Motor neuron (in vitro differentiated cells): Measurements from ENCODE around the gene SNAPIN. TPM values are rescaled to one million over a fixed set of nuclear protein-coding genes. Genes with fewer than 3 reads are reported as not detected.

Source experiments
- ATAC-seq, 8 experiments: fragments of 200-7000 bp; cut with Tn5 transposase; replicated peaks in 6 of 8; 2 replicates each; pipeline ENCODE4 v1.8.0; 2021; ENCODE audit warnings: mild to moderate bottlenecking in 8 of 8, moderate library complexity in 8 of 8
- H3K27ac ChIP-seq, 2 donors: fragments of 250-450 bp; sonication (Bioruptor Pico); 2 replicates each; pipeline ENCODE4 v1.9.0; 2021; ENCODE audit warnings: antibody characterized with exemption in 2 of 2, mild to moderate bottlenecking in 2 of 2, moderate library complexity in 1 of 2
- H3K4me1 ChIP-seq, 2 donors: fragments of 250-450 bp; sonication (Bioruptor Pico); replicated peaks in 1 of 2; 2 replicates each; pipeline ENCODE4 v1.6.1; 2021; ENCODE audit warnings: antibody characterized with exemption in 2 of 2, mild to moderate bottlenecking in 2 of 2, moderate library complexity in 1 of 2
- H3K4me3 ChIP-seq, 5 donors: fragments of 250-450 bp; sonication (Bioruptor Pico); 2 replicates each; pipeline ENCODE4 v1.9.0; 2021; ENCODE audit warnings: antibody characterized with exemption in 5 of 5, mild to moderate bottlenecking in 5 of 5, moderate library complexity in 4 of 5
- WGBS, 10 experiments: fragments of 450-650 bp; shearing (Covaris generic); methylation state at CpG; one replicate each; pipeline ENCODE4 v1.0.0; 2022; 5-methylcytosine and 5-hydroxymethylcytosine counted together
- in situ Hi-C, 9 experiments: fragments of 400-800 bp; cut with MboI; loops; one replicate each; pipeline ENCODE4 v1.15.0; 2021; ENCODE audit warnings: low sequenced_read_pairs in 9 of 9, low pct_unique_long_range_greater_than_20kb in 2 of 9; ENCODE audit not compliant: unreplicated experiment in 9 of 9
- total RNA-seq, 8 experiments: library from RNA; unstranded; fragments of 300-600 nt; gene quantifications; 2 replicates each; pipeline versions ENCODE4 v1.2.3 to v1.2.4, GENCODE V29; 2022

The SNAPIN gene
- total RNA-seq, 8 experiments from 2014 or later, result 36.1 to 93.5 (median 53.3) TPM

- no peak overlapping the region for H3K27ac ChIP-seq
- in situ Hi-C loops, result loop anchor here in 2 of 9 experiments (25.0 kb wide), 1 partner anchor 302 kb away; the partner anchor contains the start of genes JTB (in 2 of the 2), RAB13 (in 2 of the 2) and RPS27 (in 2 of the 2)
- no peaks in the 10 kb centered on the region for H3K4me1 ChIP-seq
- H3K4me3 ChIP-seq, result no peak overlapping the region
- WGBS, 10 experiments, result 0 to 100% (median 60%) methylated on average over 1 to 7 of the region's 11 CpGs; no CpG with 5 or more reads in 4 of the 10 experiments
- no peak for ATAC-seq
Observed at GRCh38 chr1:153685544-153686340, 27.2 kb downstream of the SNAPIN start.

DNA sequence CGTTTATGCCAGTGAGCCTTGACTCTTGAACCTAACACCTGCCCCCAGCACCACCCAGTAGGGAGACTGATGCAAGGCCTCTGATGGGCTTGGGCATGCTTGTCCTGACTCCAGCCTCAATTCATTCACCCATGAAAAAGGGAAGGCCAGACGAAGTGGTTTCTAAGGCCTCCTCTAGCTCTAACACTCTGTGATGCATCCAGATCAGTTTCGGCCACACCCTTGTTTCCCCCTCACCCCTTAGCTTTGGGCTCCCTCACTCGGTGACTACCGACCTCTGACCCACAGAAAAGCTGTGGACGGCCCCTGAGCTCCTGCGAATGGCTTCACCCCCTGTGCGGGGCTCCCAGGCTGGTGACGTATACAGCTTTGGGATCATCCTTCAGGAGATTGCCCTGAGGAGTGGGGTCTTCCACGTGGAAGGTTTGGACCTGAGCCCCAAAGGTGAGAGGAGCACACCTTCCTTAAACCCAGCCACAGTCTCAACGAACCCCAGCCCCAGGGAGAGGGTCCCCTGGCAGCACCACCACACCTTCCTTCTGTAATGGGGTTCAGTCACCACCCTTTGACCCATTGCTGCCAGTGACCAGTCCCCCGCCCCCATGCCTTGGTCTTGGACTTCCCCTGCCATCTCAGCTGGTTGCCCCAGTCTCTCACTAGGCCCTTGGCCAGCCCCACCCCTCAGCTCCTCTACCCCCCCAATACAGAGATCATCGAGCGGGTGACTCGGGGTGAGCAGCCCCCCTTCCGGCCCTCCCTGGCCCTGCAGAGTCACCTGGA is 29.0 kb downstream of the SNAPIN start:
- Histone ChIP-seq H3K4me1 (peaks cover 0 to 8% of the 10 kb centered on the region in 2 donors), H3K4me3 (no peak overlapping the region), H3K27ac (no peak overlapping the region)
- in situ Hi-C loops, result loop anchor here in 2 of 9 experiments (25.0 kb wide), 1 partner anchor 300 kb away; the partner anchor contains the start of genes JTB (in 2 of the 2), RAB13 (in 2 of the 2) and RPS27 (in 2 of the 2)
- no peak for ATAC-seq
- WGBS, 10 experiments, result 20 to 100% (median 95%) methylated on average over 1 to 9 of the region's 16 CpGs; no CpG with 5 or more reads in 5 of the 10 experiments

GRCh38 chr1:153688276-153688675 is 29.8 kb downstream of the SNAPIN start:
- H3K27ac ChIP-seq, result no peak overlapping the region
- peaks cover 0 to 8% of the 10 kb centered on the region in 2 donors for H3K4me1 ChIP-seq
- H3K4me3 ChIP-seq, result no peak overlapping the region
- in situ Hi-C loops, result loop anchor here in 2 of 9 experiments (25.0 kb wide), 1 partner anchor 299 kb away; the partner anchor contains the start of genes JTB (in 2 of the 2), RAB13 (in 2 of the 2) and RPS27 (in 2 of the 2)
- WGBS, 10 experiments, result 60 to 87% (median 83%) methylated on average over 1 to 6 of the region's 7 CpGs; no CpG with 5 or more reads in 5 of the 10 experiments
- peak in 3 of 8 experiments; percentile 16 to 34 (median 24) for ATAC-seq

- WGBS, 10 experiments, result 71 to 100% (median 94%) methylated on average over 3 to 9 of the region's 18 CpGs; no CpG with 5 or more reads in 5 of the 10 experiments
- Histone ChIP-seq H3K4me3 (no peak overlapping the region), H3K27ac (no peak overlapping the region), H3K4me1 (peaks cover 0 to 8% of the 10 kb centered on the region in 2 donors)
- peak in 1 of 8 experiments; percentile 10 for ATAC-seq
- in situ Hi-C loops, result loop anchor here in 2 of 9 experiments (25.0 kb wide), 1 partner anchor 298 kb away; the partner anchor contains the start of genes JTB (in 2 of the 2), RAB13 (in 2 of the 2) and RPS27 (in 2 of the 2)
Observed at GRCh38 chr1:153688736-153689328, 30.3 kb downstream of the SNAPIN start.

- WGBS, 10 experiments, result 92 to 100% (median 100%) methylated on average over 1 to 4 of the region's 4 CpGs; no CpG with 5 or more reads in 7 of the 10 experiments
- Histone ChIP-seq H3K27ac (no peak overlapping the region), H3K4me1 (peaks cover 20 to 26% of the 10 kb centered on the region in 2 donors), H3K4me3 (no peak overlapping the region)
- no peak for ATAC-seq
- in situ Hi-C loops, result loop anchor here in 2 of 9 experiments (25.0 kb wide), 1 partner anchor 294 kb away; the partner anchor contains the start of genes JTB (in 2 of the 2), RAB13 (in 2 of the 2) and RPS27 (in 2 of the 2)
Observed at GRCh38 chr1:153693466-153693865, 35.0 kb downstream of the SNAPIN start.

- ATAC-seq, result no peak
- Histone ChIP-seq H3K4me1 (peaks cover 29 to 31% of the 10 kb centered on the region in 2 donors), H3K4me3 (no peak overlapping the region), H3K27ac (peak overlapping the region; percentile 72 to 86)
- in situ Hi-C loops, result loop anchor here in 2 of 9 experiments (25.0 kb wide), 1 partner anchor 291 kb away; the partner anchor contains the start of genes JTB (in 2 of the 2), RAB13 (in 2 of the 2) and RPS27 (in 2 of the 2)
- 53 to 100% (median 70%) methylated on average over 1 to 5 of the region's 8 CpGs for WGBS, 10 experiments
Observed at GRCh38 chr1:153696741-153697140, 38.2 kb downstream of the SNAPIN start.

DNA sequence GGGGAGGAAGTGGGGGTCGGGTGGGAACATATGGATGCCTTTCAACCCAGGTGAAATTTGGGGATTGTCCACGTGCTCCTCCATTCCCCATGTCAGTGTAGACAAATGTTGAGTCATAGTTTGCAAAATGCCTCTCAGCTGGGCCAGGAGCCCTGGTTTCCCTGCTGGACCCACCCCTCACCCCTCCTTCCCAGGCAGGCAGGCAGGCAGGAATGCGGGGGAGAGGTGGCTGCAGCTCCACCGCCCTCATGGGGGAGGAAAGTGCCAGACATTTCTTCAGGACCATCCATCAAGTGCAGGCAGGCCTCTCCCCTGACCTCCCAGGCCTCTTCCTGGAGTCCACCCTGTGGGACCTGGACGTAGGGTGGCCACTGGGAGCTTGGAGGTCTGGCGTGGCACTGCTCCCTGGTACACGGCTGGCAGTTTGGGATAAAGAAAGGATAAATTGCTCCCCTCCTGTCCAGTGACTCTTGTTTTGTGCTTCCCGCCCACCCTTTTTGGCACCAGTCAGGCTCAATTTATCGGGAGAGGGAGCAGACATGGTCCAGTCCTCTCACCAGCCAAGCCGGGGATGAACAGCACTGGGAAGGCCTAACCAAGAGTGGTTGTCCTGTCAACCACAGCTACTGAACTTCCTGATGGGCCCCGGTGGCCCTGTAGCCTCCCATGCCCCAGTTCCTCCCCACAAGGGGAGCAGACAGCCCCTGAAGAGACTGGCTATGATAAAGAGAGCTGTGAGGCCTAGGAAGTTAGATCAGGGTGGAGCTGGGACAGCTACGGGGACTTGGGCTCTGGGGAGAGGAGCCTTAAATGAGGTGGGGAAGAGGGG is 38.9 kb downstream of the SNAPIN start:
- in situ Hi-C loops, result loop anchor here in 2 of 9 experiments (25.0 kb wide), 1 partner anchor 290 kb away; the partner anchor contains the start of genes JTB (in 2 of the 2), RAB13 (in 2 of the 2) and RPS27 (in 2 of the 2)
- WGBS, 10 experiments, result 0 to 80% (median 42%) methylated on average over 1 to 6 of the region's 12 CpGs; no CpG with 5 or more reads in 1 of the 10 experiments
- Histone ChIP-seq H3K27ac (peak overlapping the region; percentile 72 to 86), H3K4me3 (no peak overlapping the region), H3K4me1 (peaks cover 27 to 31% of the 10 kb centered on the region in 2 donors)
- peak; percentile 36 to 60 (median 48) for ATAC-seq

GRCh38 chr1:153698020-153698922 is 39.8 kb downstream of the SNAPIN start:
- Histone ChIP-seq H3K4me1 (peaks cover 27 to 31% of the 10 kb centered on the region in 2 donors), H3K4me3 (peak overlapping the region in 1 of 5 donors; percentile 0), H3K27ac (peak overlapping the region; percentile 72 to 86)
- 10 to 55% (median 27%) methylated on average over 2 to 25 of the region's 29 CpGs for WGBS, 10 experiments
- ATAC-seq, result peak; percentile 80 to 94 (median 92)
- in situ Hi-C loops, result loop anchor here in 2 of 9 experiments (25.0 kb wide), 1 partner anchor 289 kb away; the partner anchor contains the start of genes JTB (in 2 of the 2), RAB13 (in 2 of the 2) and RPS27 (in 2 of the 2)

- WGBS, 10 experiments, result 80 to 100% (median 86%) methylated on average over 1 to 6 of the region's 6 CpGs
- peaks cover 27 to 31% of the 10 kb centered on the region in 2 donors for H3K4me1 ChIP-seq
- no peak overlapping the region for H3K4me3 ChIP-seq
- ATAC-seq, result peak in 4 of 8 experiments; percentile 5 to 15 (median 8)
- in situ Hi-C loops, result loop anchor here in 2 of 9 experiments (25.0 kb wide), 1 partner anchor 288 kb away; the partner anchor contains the start of genes JTB (in 2 of the 2), RAB13 (in 2 of the 2) and RPS27 (in 2 of the 2)
- H3K27ac ChIP-seq, result peak overlapping the region; percentile 38 to 72
Observed at GRCh38 chr1:153698923-153699714, 40.6 kb downstream of the SNAPIN start.

- H3K4me3 ChIP-seq, result no peak overlapping the region
- WGBS, 10 experiments, result 70 to 100% (median 90%) methylated on average over 1 to 6 of the region's 6 CpGs; no CpG with 5 or more reads in 2 of the 10 experiments
- no peak overlapping the region for H3K27ac ChIP-seq
- ATAC-seq, result no peak
- H3K4me1 ChIP-seq, result peaks cover 27 to 31% of the 10 kb centered on the region in 2 donors
- in situ Hi-C loops, result loop anchor here in 2 of 9 experiments (25.0 kb wide), 1 partner anchor 288 kb away; the partner anchor contains the start of genes JTB (in 2 of the 2), RAB13 (in 2 of the 2) and RPS27 (in 2 of the 2)
Observed at GRCh38 chr1:153699768-153700167, 41.3 kb downstream of the SNAPIN start.
